ENCODE data around the gene SYT17. TPM values are rescaled to one million over a fixed set of nuclear protein-coding genes. Genes with fewer than 3 reads are reported as not detected.

SYT17 gene
- total and polyA plus RNA-seq, 8 donors, result 2.0 to 11.4 (median 2.7) TPM

- H3K27ac ChIP-seq, result no peak overlapping the region
- FAIRE-seq (no peak), DNase-seq (no peak), ATAC-seq (peak in 2 of 4 donors; percentile 17 to 65)
- no peaks in the 10 kb centered on the region for H3K27me3 ChIP-seq
- no peak overlapping the region for H3K4me3 ChIP-seq
- H3K4me1 ChIP-seq, result no peaks in the 10 kb centered on the region
- H3K9me3 ChIP-seq, result no peaks in the 10 kb centered on the region
- intact Hi-C loops (cut with DNase I), result no loop called here
- H3K36me3 ChIP-seq, result no peaks in the 10 kb centered on the region
- WGBS, 2 donors, result 65 to 87% methylated on average over 4 of the region's 4 CpGs
- TF ChIP-seq CTCF (IDR thresholded peaks at IDR 0.05), result no peak
These were observed 68.6 kb downstream of the SYT17 start for GRCh38 chr16:19236561-19237209.

DNA sequence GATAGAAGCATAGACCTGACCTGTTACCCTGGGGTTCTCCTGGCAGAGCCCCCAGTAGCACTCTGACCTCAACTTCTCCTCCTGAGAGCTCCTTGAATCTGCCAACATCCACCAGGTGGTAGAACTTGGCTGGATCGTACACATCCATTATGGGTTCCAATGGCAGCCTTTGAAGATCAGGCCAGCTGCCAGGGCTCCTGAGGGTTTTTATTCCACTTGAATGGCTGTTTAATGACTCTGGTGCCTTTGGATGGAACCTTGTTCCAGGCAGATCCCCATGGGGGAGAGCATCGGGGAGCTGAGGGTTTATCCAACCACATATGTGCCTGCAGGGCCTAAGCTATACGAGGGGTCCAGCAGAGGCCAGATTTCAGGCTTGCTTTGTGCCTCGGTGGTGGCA, 70.4 kb downstream of the SYT17 start:
- 81 to 87% methylated on average over 4 of the region's 4 CpGs for WGBS, 2 donors
- DNase-seq (no peak), FAIRE-seq (no peak), ATAC-seq (no peak)
- H3K9me3 ChIP-seq, result no peaks in the 10 kb centered on the region
- no peaks in the 10 kb centered on the region for H3K27me3 ChIP-seq
- no peak overlapping the region for H3K4me3 ChIP-seq
- intact Hi-C loops (cut with DNase I), result no loop called here
- H3K27ac ChIP-seq, result no peak overlapping the region
- H3K4me1 ChIP-seq, result no peaks in the 10 kb centered on the region
- no peaks in the 10 kb centered on the region for H3K36me3 ChIP-seq
- no peak for TF ChIP-seq CTCF (IDR thresholded peaks at IDR 0.05)

DNA sequence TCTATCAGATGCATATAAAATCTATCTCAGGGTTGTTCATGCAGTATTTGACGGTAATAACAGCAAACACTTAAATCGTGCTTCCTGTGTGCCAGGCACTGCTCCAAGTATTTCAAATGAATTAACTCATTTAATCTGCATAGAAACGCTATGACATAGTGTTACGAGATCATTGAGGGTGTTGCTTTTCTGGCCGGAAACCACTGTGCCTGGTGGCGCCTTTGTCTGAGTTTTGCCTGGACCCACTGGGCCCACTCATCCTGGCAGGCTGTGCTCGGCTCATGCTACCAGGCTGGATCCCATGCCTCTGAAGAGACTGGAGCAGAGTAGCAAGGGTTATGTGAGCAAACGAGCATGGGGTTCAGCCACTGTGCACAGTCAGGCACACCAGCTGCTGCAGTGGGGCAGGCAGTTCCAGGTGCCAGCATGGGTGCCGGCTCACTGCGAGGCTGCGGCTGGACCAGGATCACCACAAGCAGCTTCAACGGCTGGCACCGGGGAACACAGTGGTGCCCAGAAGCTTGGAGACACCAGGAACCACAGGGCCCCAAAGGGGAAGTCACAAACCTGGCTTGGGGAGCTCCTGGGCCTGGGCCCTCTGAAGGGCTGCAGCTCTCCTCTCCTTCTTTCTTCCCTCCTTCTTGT, 71.6 kb downstream of the SYT17 start:
- FAIRE-seq, result no peak
- H3K4me3 ChIP-seq, result no peak overlapping the region
- TF ChIP-seq CTCF (IDR thresholded peaks at IDR 0.05), result no peak
- H3K36me3 ChIP-seq, result no peaks in the 10 kb centered on the region
- WGBS, 2 donors, result 87 to 91% methylated on average over 13 of the region's 13 CpGs
- intact Hi-C loops (cut with DNase I), result no loop called here
- peak in 1 of 6 donors; percentile 48 for DNase-seq
- no peak overlapping the region for H3K27ac ChIP-seq
- ATAC-seq, result no peak
- H3K9me3 ChIP-seq, result no peaks in the 10 kb centered on the region
- no peaks in the 10 kb centered on the region for H3K4me1 ChIP-seq
- H3K27me3 ChIP-seq, result no peaks in the 10 kb centered on the region

DNA sequence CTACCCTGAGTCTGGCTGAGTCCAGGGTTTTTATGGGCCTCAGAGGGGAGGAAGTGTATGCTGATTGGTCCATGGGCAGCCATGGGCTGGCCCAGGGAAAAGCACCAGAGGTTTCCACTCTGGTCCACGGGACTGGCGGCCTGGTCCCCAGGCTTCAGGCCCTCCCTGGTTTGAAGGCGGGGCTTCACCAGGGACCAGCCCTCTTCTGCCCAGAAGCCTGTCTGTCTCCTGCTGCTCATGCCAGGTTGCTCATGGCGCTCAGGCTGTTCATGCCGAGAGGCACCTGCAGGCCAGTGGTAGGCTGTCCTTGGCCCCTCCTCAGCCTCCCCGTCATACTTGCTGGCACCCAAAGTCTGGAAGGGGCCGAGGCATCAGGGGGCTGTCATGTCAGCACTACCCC, 72.5 kb downstream of the SYT17 start:
- no peaks in the 10 kb centered on the region for H3K27me3 ChIP-seq
- H3K4me3 ChIP-seq, result no peak overlapping the region
- no peaks in the 10 kb centered on the region for H3K9me3 ChIP-seq
- DNase-seq, result peak in 1 of 6 donors; percentile 46
- peaks cover 0 to 2% (median 0%) of the 10 kb centered on the region in 3 donors for H3K4me1 ChIP-seq
- WGBS, 2 donors, result 93 to 96% methylated on average over 4 to 7 of the region's 7 CpGs
- ATAC-seq, result no peak
- intact Hi-C loops (cut with DNase I), result no loop called here
- FAIRE-seq, result no peak
- no peak for TF ChIP-seq CTCF (IDR thresholded peaks at IDR 0.05)
- H3K27ac ChIP-seq, result no peak overlapping the region
- H3K36me3 ChIP-seq, result no peaks in the 10 kb centered on the region

- no peak for ATAC-seq
- no peak overlapping the region for H3K27ac ChIP-seq
- peaks cover 0 to 4% (median 0%) of the 10 kb centered on the region in 3 donors for H3K4me1 ChIP-seq
- no peak overlapping the region for H3K4me3 ChIP-seq
- H3K9me3 ChIP-seq, result no peaks in the 10 kb centered on the region
- H3K36me3 ChIP-seq, result no peaks in the 10 kb centered on the region
- intact Hi-C loops (cut with DNase I), result no loop called here
- peak in 1 of 6 donors; percentile 53 for DNase-seq
- TF ChIP-seq CTCF (IDR thresholded peaks at IDR 0.05), result no peak
- no peaks in the 10 kb centered on the region for H3K27me3 ChIP-seq
- 96 to 98% methylated on average over 11 of the region's 11 CpGs for WGBS, 2 donors
- no peak for FAIRE-seq
These were observed 73.5 kb downstream of the SYT17 start for GRCh38 chr16:19241512-19241911.

Data from pancreas (tissue), 10 donors.